Naive thymus-derived CD4-positive, alpha-beta T cell (primary cell): Measurements from ENCODE around the gene PLIN5. TPM values are rescaled to one million over a fixed set of nuclear protein-coding genes. Genes with fewer than 3 reads are reported as not detected.

Experiments used
- polyA plus RNA-seq, 2 donors: library from polyadenylated mRNA; unstranded; fragments of 300-500 nt; fragmentation: Illumina TruSeq; gene quantifications; one replicate each; pipeline ENCODE4 v1.2.3, GENCODE V29; 2021
- total RNA-seq, 6 experiments: library from RNA in 5 of 6; stranded (reverse) in 5 of 6; gene quantifications; 1 replicate in 5 of 6; 2 replicates in 1 of 6; pipeline ENCODE4 v1.2.3 and lab custom pipeline; 2021 to 2026

PLIN5 gene
- total and polyA plus RNA-seq, 7 experiments from 2014 or later, result 0.24 to 1.9 (median 1.1) TPM; not detected in 1

Other genes with a start within 250 kb of the PLIN5 start
- 10 to 100 TPM; 22.3 to 50.5 (median 40.0) TPM for gene TMIGD2, start 232.8 kb downstream of the PLIN5 start, total RNA-seq
- 100 to 1,000 TPM in 1 of 2 donors, 10 to 100 TPM in 1; 99.4 to 107 TPM for gene TMIGD2, start 232.8 kb downstream of the PLIN5 start, polyA plus RNA-seq
- gene FSD1, start 230.6 kb downstream of the PLIN5 start, total RNA-seq, result 10 to 100 TPM in 1 of 5 experiments, 1 to 10 TPM in 4; 1.8 to 18.9 (median 3.4) TPM
- gene FSD1, start 230.6 kb downstream of the PLIN5 start, polyA plus RNA-seq, result 1 to 10 TPM in 1 of 2 donors, under 1 TPM in 1; 0.95 to 2.0 TPM
- 10 to 100 TPM in 1 of 5 experiments, 1 to 10 TPM in 4; 2.6 to 11.8 (median 4.5) TPM for gene STAP2, start 196.4 kb downstream of the PLIN5 start, total RNA-seq
- 1 to 10 TPM; 2.4 to 4.9 TPM for gene STAP2, start 196.4 kb downstream of the PLIN5 start, polyA plus RNA-seq
- gene MPND, start 191.7 kb downstream of the PLIN5 start, total RNA-seq, result 10 to 100 TPM in 4 of 5 experiments, 1 to 10 TPM in 1; 9.5 to 24.4 (median 20.0) TPM
- gene MPND, start 191.7 kb downstream of the PLIN5 start, polyA plus RNA-seq, result 1 to 10 TPM; 4.0 to 6.7 TPM
- gene SH3GL1, start 134.7 kb downstream of the PLIN5 start, total RNA-seq, result 10 to 100 TPM; 37.1 to 77.0 (median 38.6) TPM
- 10 to 100 TPM; 11.9 to 22.8 TPM for gene SH3GL1, start 134.7 kb downstream of the PLIN5 start, polyA plus RNA-seq
- gene CHAF1A, start 132.6 kb downstream of the PLIN5 start, total RNA-seq, result 10 to 100 TPM; 10.1 to 71.2 (median 14.1) TPM
- gene CHAF1A, start 132.6 kb downstream of the PLIN5 start, polyA plus RNA-seq, result 1 to 10 TPM; 3.2 to 5.5 TPM
- 10 to 100 TPM; 49.2 to 68.6 (median 53.1) TPM for gene UBXN6, start 77.4 kb downstream of the PLIN5 start, total RNA-seq
- 1 to 10 TPM; 5.4 to 7.9 TPM for gene UBXN6, start 77.4 kb downstream of the PLIN5 start, polyA plus RNA-seq
- 10 to 100 TPM; 25.9 to 64.6 (median 34.6) TPM for gene HDGFL2, start 62.9 kb downstream of the PLIN5 start, total RNA-seq
- 10 to 100 TPM; 14.0 to 31.5 TPM for gene HDGFL2, start 62.9 kb downstream of the PLIN5 start, polyA plus RNA-seq
- under 1 TPM in 3 of 5 experiments, not detected in 2; 0.11 to 0.24 (median 0.16) TPM for gene PLIN4, start 16.7 kb downstream of the PLIN5 start, total RNA-seq
- under 1 TPM; 0.08 to 0.11 TPM for gene PLIN4, start 16.7 kb downstream of the PLIN5 start, polyA plus RNA-seq
- gene LRG1, start 4.8 kb upstream of the PLIN5 start, total RNA-seq, result 1 to 10 TPM in 1 of 5 experiments, under 1 TPM in 2, not detected in 2; 0.34 to 1.6 (median 0.66) TPM
- under 1 TPM in 1 of 2 donors, not detected in 1; 0.06 TPM for gene LRG1, start 4.8 kb upstream of the PLIN5 start, polyA plus RNA-seq
- gene SEMA6B, start 24.5 kb upstream of the PLIN5 start, total RNA-seq, result 1 to 10 TPM in 3 of 5 experiments, under 1 TPM in 2; 0.22 to 2.4 (median 2.1) TPM
- gene SEMA6B, start 24.5 kb upstream of the PLIN5 start, polyA plus RNA-seq, result not detected
- 10 to 100 TPM; 11.2 to 22.4 (median 20.6) TPM for gene TNFAIP8L1, start 104.3 kb upstream of the PLIN5 start, total RNA-seq
- 10 to 100 TPM in 1 of 2 donors, 1 to 10 TPM in 1; 8.0 to 20.5 TPM for gene TNFAIP8L1, start 104.3 kb upstream of the PLIN5 start, polyA plus RNA-seq
- gene MYDGF, start 135.1 kb upstream of the PLIN5 start, total RNA-seq, result 10 to 100 TPM; 28.1 to 81.0 (median 32.1) TPM
- 100 to 1,000 TPM; 101 to 105 TPM for gene MYDGF, start 135.1 kb upstream of the PLIN5 start, polyA plus RNA-seq
- gene DPP9, start 188.6 kb upstream of the PLIN5 start, total RNA-seq, result 10 to 100 TPM; 71.2 to 90.7 (median 81.4) TPM
- 10 to 100 TPM; 16.4 to 32.9 TPM for gene DPP9, start 188.6 kb upstream of the PLIN5 start, polyA plus RNA-seq